A673 (cell line): Measurements from ENCODE around the gene ADAT3.

ENCODE experiments used
- EZH2 ChIP-seq: fragments of 200-600 bp; sonication (generic); IDR thresholded peaks from 2 replicates; pipeline ENCODE4 v1.6.1; 2017; ENCODE audit warnings: borderline replicate concordance, low read depth, mild to moderate bottlenecking, mixed read lengths, antibody characterized with exemption, low read length; ENCODE audit not compliant: poor library complexity, severe bottlenecking
- TF ChIP-seq, protein P1 (sequence below): fragments of 300-800, 200-600 bp; sonication (generic); conservative IDR thresholded peaks from 2 replicates; pipeline ENCODE4 v1.5.1; 2017; ENCODE audit warnings: low read depth, mild to moderate bottlenecking, antibody characterized with exemption, low read length, moderate library complexity, mixed read lengths

DNA sequence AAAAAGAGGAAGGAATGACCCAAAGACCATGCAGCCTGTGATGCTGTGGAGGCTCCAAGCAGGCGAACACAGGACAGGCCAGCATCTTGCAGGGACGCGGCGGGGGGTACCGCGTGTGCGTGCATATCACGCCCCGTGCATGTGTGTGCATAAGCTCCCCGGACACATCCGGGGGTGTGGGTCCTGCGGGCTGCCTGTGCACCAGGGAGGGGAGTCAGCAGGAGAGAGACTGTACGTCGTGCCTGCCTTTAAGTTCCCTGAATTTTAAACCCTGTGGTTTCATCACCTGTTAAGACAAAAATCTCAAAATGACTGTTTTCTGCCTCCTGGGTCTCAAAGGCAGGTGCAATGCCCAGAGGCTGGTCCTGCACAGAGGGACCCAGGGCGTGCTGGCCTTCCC, 16.6 kb downstream of the ADAT3 start:
- TF ChIP-seq, protein P1, sequence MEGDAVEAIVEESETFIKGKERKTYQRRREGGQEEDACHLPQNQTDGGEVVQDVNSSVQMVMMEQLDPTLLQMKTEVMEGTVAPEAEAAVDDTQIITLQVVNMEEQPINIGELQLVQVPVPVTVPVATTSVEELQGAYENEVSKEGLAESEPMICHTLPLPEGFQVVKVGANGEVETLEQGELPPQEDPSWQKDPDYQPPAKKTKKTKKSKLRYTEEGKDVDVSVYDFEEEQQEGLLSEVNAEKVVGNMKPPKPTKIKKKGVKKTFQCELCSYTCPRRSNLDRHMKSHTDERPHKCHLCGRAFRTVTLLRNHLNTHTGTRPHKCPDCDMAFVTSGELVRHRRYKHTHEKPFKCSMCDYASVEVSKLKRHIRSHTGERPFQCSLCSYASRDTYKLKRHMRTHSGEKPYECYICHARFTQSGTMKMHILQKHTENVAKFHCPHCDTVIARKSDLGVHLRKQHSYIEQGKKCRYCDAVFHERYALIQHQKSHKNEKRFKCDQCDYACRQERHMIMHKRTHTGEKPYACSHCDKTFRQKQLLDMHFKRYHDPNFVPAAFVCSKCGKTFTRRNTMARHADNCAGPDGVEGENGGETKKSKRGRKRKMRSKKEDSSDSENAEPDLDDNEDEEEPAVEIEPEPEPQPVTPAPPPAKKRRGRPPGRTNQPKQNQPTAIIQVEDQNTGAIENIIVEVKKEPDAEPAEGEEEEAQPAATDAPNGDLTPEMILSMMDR, result no peak
- no peak for TF ChIP-seq EZH2
